ENCODE results near the gene KCTD20. TPM values are rescaled to one million over a fixed set of nuclear protein-coding genes. Genes with fewer than 3 reads are reported as not detected.

The KCTD20 gene
- total and polyA plus RNA-seq, 2 of the 13 experiments (the other 11 are each of a cell fraction or from before 2014, with no cell fraction given): 52.7 to 67.1 TPM

DNA sequence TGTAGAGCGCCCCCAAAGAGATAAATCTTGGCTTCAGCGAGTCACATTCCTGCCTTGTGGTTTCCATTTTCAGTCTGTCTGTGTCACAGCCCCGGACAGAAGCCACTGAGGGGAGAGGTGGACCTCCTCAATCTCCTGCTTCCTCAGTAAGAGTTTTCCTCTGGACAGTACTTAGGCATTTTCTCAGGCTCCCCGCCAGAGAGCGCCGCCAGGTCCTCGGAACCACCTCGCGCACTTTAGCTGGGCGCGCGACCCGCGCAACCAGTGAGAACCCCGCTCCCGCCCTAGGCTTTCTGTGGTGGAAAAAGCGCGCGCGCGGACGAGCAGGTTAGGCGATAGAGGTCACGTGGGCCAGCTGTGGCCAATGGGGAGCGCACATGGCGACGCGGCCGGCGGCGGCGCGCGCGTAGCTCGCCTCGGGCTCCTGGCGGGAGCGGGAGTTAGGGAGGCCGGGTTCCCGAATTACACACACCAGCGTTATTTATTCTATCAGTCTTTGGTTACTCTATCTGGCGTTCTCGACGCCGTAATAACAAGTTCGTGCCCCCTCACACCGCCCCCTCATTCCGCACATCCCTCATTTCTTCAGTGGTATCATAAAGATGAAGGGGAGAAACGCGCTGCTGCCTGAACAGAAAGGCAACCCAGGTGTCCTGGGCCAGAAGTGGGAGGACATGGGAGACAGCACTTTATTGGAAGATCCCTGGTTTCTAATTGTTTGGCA, 19.5 kb upstream of the KCTD20 start (continued):
- TF ChIP-seq TFE3 (CRISPR knock-in tag; IDR thresholded peaks at IDR 0.05): peak; percentile 82
- no peak for TF ChIP-seq SSRP1 (CRISPR knock-in tag; IDR thresholded peaks at IDR 0.05)
- peak; percentile 81 for TF ChIP-seq ASH2L (IDR thresholded peaks at IDR 0.05; ENCODE audit: insufficient read length, low read depth, low read length)
- TF ChIP-seq GATA4 (IDR thresholded peaks at IDR 0.05; ENCODE audit: borderline replicate concordance, low read depth): no peak
- no peak for TF ChIP-seq ZNF790 (CRISPR knock-in tag; IDR thresholded peaks at IDR 0.05; ENCODE audit: borderline replicate concordance)
- no peak for TF ChIP-seq FIP1L1 (IDR thresholded peaks at IDR 0.05; ENCODE audit: borderline replicate concordance, insufficient read depth, low read depth, low read length)
- TF ChIP-seq, protein P1, sequence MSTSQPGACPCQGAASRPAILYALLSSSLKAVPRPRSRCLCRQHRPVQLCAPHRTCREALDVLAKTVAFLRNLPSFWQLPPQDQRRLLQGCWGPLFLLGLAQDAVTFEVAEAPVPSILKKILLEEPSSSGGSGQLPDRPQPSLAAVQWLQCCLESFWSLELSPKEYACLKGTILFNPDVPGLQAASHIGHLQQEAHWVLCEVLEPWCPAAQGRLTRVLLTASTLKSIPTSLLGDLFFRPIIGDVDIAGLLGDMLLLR (CRISPR knock-in tag; IDR thresholded peaks at IDR 0.05): peak; percentile 25
- no peak for TF ChIP-seq TERF1 (CRISPR knock-in tag; IDR thresholded peaks at IDR 0.05)
- no peak for TF ChIP-seq PAWR (CRISPR knock-in tag; IDR thresholded peaks at IDR 0.05; ENCODE audit: borderline replicate concordance)
- no peak for TF ChIP-seq ZNF234 (CRISPR knock-in tag; conservative IDR thresholded peaks at IDR 0.05)
- no peak for TF ChIP-seq PHB2 (IDR thresholded peaks at IDR 0.05; ENCODE audit: partially characterized antibody)
- no peak for TF ChIP-seq EZH2 (conservative IDR thresholded peaks at IDR 0.05; ENCODE audit: low read depth, low read length)
- no peak for TF ChIP-seq SP1 (IDR thresholded peaks at IDR 0.05)
- TF ChIP-seq SP1 (CRISPR knock-in tag; IDR thresholded peaks at IDR 0.05): 0 out of 2 replicates have a peak, but pooled peaks have one; percentile 46
- TF ChIP-seq CEBPG (CRISPR knock-in tag; IDR thresholded peaks at IDR 0.05): no peak; the same call in 1 of the 2 replicates
- TF ChIP-seq, protein P2, sequence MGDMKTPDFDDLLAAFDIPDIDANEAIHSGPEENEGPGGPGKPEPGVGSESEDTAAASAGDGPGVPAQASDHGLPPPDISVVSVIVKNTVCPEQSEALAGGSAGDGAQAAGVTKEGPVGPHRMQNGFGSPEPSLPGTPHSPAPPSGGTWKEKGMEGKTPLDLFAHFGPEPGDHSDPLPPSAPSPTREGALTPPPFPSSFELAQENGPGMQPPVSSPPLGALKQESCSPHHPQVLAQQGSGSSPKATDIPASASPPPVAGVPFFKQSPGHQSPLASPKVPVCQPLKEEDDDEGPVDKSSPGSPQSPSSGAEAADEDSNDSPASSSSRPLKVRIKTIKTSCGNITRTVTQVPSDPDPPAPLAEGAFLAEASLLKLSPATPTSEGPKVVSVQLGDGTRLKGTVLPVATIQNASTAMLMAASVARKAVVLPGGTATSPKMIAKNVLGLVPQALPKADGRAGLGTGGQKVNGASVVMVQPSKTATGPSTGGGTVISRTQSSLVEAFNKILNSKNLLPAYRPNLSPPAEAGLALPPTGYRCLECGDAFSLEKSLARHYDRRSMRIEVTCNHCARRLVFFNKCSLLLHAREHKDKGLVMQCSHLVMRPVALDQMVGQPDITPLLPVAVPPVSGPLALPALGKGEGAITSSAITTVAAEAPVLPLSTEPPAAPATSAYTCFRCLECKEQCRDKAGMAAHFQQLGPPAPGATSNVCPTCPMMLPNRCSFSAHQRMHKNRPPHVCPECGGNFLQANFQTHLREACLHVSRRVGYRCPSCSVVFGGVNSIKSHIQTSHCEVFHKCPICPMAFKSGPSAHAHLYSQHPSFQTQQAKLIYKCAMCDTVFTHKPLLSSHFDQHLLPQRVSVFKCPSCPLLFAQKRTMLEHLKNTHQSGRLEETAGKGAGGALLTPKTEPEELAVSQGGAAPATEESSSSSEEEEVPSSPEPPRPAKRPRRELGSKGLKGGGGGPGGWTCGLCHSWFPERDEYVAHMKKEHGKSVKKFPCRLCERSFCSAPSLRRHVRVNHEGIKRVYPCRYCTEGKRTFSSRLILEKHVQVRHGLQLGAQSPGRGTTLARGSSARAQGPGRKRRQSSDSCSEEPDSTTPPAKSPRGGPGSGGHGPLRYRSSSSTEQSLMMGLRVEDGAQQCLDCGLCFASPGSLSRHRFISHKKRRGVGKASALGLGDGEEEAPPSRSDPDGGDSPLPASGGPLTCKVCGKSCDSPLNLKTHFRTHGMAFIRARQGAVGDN (CRISPR knock-in tag; IDR thresholded peaks at IDR 0.05): peak; percentile 97
- TF ChIP-seq KDM1A (CRISPR knock-in tag; IDR thresholded peaks at IDR 0.05): peak; percentile 42; the same call in 1 of the 2 replicates
- TF ChIP-seq ETV5 (CRISPR knock-in tag; IDR thresholded peaks at IDR 0.05; ENCODE audit: borderline replicate concordance): peak; percentile 49; the same call in 1 of the 2 replicates
- no peak for TF ChIP-seq HNRNPK (IDR thresholded peaks at IDR 0.05; ENCODE audit: low read depth, low read length, poor library complexity, severe bottlenecking)
- no peak for TF ChIP-seq ZNF256 (CRISPR knock-in tag; conservative IDR thresholded peaks at IDR 0.05)
- TF ChIP-seq, protein P3, sequence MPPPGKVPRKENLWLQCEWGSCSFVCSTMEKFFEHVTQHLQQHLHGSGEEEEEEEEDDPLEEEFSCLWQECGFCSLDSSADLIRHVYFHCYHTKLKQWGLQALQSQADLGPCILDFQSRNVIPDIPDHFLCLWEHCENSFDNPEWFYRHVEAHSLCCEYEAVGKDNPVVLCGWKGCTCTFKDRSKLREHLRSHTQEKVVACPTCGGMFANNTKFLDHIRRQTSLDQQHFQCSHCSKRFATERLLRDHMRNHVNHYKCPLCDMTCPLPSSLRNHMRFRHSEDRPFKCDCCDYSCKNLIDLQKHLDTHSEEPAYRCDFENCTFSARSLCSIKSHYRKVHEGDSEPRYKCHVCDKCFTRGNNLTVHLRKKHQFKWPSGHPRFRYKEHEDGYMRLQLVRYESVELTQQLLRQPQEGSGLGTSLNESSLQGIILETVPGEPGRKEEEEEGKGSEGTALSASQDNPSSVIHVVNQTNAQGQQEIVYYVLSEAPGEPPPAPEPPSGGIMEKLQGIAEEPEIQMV (CRISPR knock-in tag; IDR thresholded peaks at IDR 0.05; ENCODE audit: low read depth): peak; percentile 67; the same call in 1 of the 2 replicates

Data from HepG2 (cell line).